Naive thymus-derived CD4-positive, alpha-beta T cell (primary cell): ENCODE results near the gene SRSF3. TPM values are rescaled to one million over a fixed set of nuclear protein-coding genes. Genes with fewer than 3 reads are reported as not detected.
"Not testable (repeated sequence)": the region's sequence is repeated elsewhere in the genome, so short reads cannot be mapped to it uniquely, and the experiment has no call there.

Experiments used
- ATAC-seq: fragments of 150-1000 bp; cut with Tn5 transposase; 2 replicates; pipeline ENCODE4 v1.10.0; 2021; ENCODE audit warnings: mild to moderate bottlenecking, moderate library complexity
- CTCF ChIA-PET: fragments of 350-600 bp; sonication (Branson Sonifier 250); formaldehyde crosslinking; loops from one replicate; lab custom pipeline; 2021; ENCODE audit warnings: antibody characterized with exemption; lab: Charles Lee
- POLR2A ChIA-PET: fragments of 350-600 bp; sonication (Branson Sonifier 250); formaldehyde crosslinking; loops from one replicate; lab custom pipeline; 2021; ENCODE audit warnings: antibody characterized with exemption, inconsistent platforms; lab: Charles Lee
- DNase-seq, 9 donors: peaks; one replicate each; pipeline versions ENCODE4 v3.0.0 to v3.0.0-alpha.2; 2020 to 2022; ENCODE audit warnings: mixed read lengths in 1 of 9
- H3K27ac ChIP-seq: one replicate; pipeline ENCODE4 v1.7.0; 2013; ENCODE audit warnings: mild to moderate bottlenecking, low read depth, low read length, moderate library complexity
- H3K27me3 ChIP-seq, 2 donors: one replicate each; pipeline ENCODE4 v1.7.0; 2013; ENCODE audit warnings: low read length in 2 of 2, mild to moderate bottlenecking in 2 of 2, moderate library complexity in 2 of 2; ENCODE audit not compliant: control insufficient read depth in 2 of 2, insufficient read depth in 2 of 2
- H3K36me3 ChIP-seq, 3 experiments: 1 replicate in 2 of 3; 2 replicates in 1 of 3; pipeline ENCODE4 v1.7.0; 2013; ENCODE audit warnings: low read length in 3 of 3, mild to moderate bottlenecking in 3 of 3, moderate library complexity in 1 of 3; ENCODE audit not compliant: insufficient read depth in 3 of 3, control insufficient read depth in 2 of 3
- H3K4me1 ChIP-seq, 2 donors: one replicate each; pipeline ENCODE4 v1.7.0; 2013; ENCODE audit warnings: low read length in 2 of 2, mild to moderate bottlenecking in 2 of 2, moderate library complexity in 1 of 2; ENCODE audit not compliant: control insufficient read depth in 2 of 2, insufficient read depth in 2 of 2
- H3K4me3 ChIP-seq: 2 replicates; pipeline ENCODE4 v1.7.0; 2013; ENCODE audit warnings: mild to moderate bottlenecking, low read length
- H3K9me3 ChIP-seq, 3 experiments: 1 replicate in 2 of 3; 2 replicates in 1 of 3; pipeline ENCODE4 v1.7.0; 2013; ENCODE audit warnings: low read length in 3 of 3; ENCODE audit not compliant: control insufficient read depth in 2 of 3
- H3K27ac Mint-ChIP-seq, 9 donors: one replicate each; pipeline ENCODE4 v1.8.0; 2020 to 2022; ENCODE audit warnings: mixed read lengths in 9 of 9, mild to moderate bottlenecking in 8 of 9, moderate library complexity in 5 of 9, inconsistent platforms in 2 of 9
- H3K27me3 Mint-ChIP-seq, 5 donors: one replicate each; pipeline ENCODE4 v1.8.0; 2021 to 2022; ENCODE audit warnings: mixed read lengths in 5 of 5, mild to moderate bottlenecking in 1 of 5
- H3K36me3 Mint-ChIP-seq, 5 donors: one replicate each; pipeline ENCODE4 v1.8.0; 2020 to 2022; ENCODE audit warnings: mixed read lengths in 5 of 5, mild to moderate bottlenecking in 3 of 5, inconsistent platforms in 1 of 5
- H3K4me1 Mint-ChIP-seq, 7 donors: one replicate each; pipeline ENCODE4 v1.8.0; 2020 to 2022; ENCODE audit warnings: mixed read lengths in 7 of 7, mild to moderate bottlenecking in 3 of 7, inconsistent platforms in 1 of 7
- H3K4me3 Mint-ChIP-seq, 10 donors: one replicate each; pipeline ENCODE4 v1.8.0; 2020 to 2022; ENCODE audit warnings: mild to moderate bottlenecking in 10 of 10, mixed read lengths in 10 of 10, moderate library complexity in 6 of 10, inconsistent platforms in 2 of 10
- H3K9me3 Mint-ChIP-seq, 11 donors: one replicate each; pipeline ENCODE4 v1.8.0; 2020 to 2022; ENCODE audit warnings: mixed read lengths in 11 of 11, mild to moderate bottlenecking in 4 of 11, inconsistent platforms in 1 of 11, moderate library complexity in 1 of 11
- intact Hi-C, 2 donors: fragments of 100-400 bp; cut with micrococcal nuclease; formaldehyde crosslinking; loops; one replicate each; pipeline ENCODE4 v1.15.1; 2023
- microRNA-seq: library from miRNA; unstranded; fragments of <30 nt; microRNA quantifications from one replicate; pipeline ENCODE4 v1.2.0, GENCODE V29; 2022; ENCODE audit warnings: borderline microRNAs expressed
- polyA plus RNA-seq, 2 donors: library from polyadenylated mRNA; unstranded; fragments of 300-500 nt; fragmentation: Illumina TruSeq; gene quantifications; one replicate each; pipeline ENCODE4 v1.2.3, GENCODE V29; 2021
- total RNA-seq, 6 experiments: library from RNA in 5 of 6; stranded (reverse) in 5 of 6; gene quantifications; 1 replicate in 5 of 6; 2 replicates in 1 of 6; pipeline ENCODE4 v1.2.3 and lab custom pipeline; 2021 to 2026

Gene SRSF3
- total and polyA plus RNA-seq, 7 experiments from 2014 or later, result 317 to 510 (median 403) TPM

GRCh38 chr6:36650848-36651478, 56.8 kb downstream of the SRSF3 start:
- ChIA-PET CTCF (interaction anchor here (0.6 kb wide), 1 partner anchor 192 kb away, joined by 3 read pairs; no protein-coding TSS in a partner anchor), POLR2A (no interaction called here)
- no peaks in the 10 kb centered on the region for H3K36me3 ChIP-seq
- no peak overlapping the region for H3K4me3 Mint-ChIP-seq
- peaks cover 0 to 12% (median 0%) of the 10 kb centered on the region in 7 donors for H3K4me1 Mint-ChIP-seq
- H3K9me3 Mint-ChIP-seq, result no peaks in the 10 kb centered on the region
- H3K36me3 Mint-ChIP-seq, result no peaks in the 10 kb centered on the region
- H3K27me3 ChIP-seq, result no peaks in the 10 kb centered on the region
- ATAC-seq (peak; percentile 52), DNase-seq (no peak)
- no peak overlapping the region for H3K27ac ChIP-seq
- H3K27me3 Mint-ChIP-seq, result peaks cover 4 to 63% (median 10%) of the 10 kb centered on the region in 5 donors
- no peaks in the 10 kb centered on the region for H3K9me3 ChIP-seq
- no peak overlapping the region for H3K4me3 ChIP-seq
- no peaks in the 10 kb centered on the region for H3K4me1 ChIP-seq
- H3K27ac Mint-ChIP-seq, result no peak overlapping the region
- intact Hi-C loops, result no loop called here

DNA sequence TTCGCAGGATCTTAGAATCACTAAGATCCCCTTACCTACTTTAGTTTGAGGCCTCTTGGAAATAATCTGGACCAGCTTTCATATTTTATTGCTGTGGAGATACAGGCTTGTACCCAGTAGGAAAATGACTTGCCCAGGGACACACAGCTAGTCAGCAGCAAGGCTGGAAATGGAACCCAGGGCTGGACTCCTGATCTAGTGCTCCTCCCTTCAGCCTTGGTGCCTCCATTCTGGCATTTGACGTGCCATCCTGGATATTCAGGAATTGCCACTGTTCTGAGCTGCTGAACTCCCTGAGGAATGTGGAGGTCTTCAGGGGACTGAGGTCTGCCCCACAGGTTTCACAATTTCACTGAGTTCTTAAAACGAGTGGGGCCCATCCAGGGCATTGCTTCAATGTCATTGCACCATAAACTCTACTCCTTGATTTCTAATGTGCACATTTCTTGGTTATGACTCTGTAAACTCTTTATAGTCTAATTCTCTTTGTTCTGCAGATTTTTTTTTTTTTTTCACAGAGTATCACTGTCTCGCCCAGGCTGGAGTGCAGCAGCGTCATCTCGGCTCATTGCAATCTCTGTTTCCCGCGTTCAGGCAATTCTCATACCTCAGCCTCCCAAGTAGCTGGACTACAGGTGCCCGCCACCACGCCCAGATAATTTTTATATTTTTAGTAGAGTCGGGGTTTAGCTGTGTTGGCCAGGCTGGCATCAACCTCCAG, 57.7 kb downstream of the SRSF3 start:
- H3K4me3 Mint-ChIP-seq, result no peak overlapping the region
- H3K9me3 Mint-ChIP-seq, result no peaks in the 10 kb centered on the region
- intact Hi-C loops, result no loop called here
- no peak overlapping the region for H3K27ac Mint-ChIP-seq
- H3K36me3 Mint-ChIP-seq, result no peaks in the 10 kb centered on the region
- Histone ChIP-seq H3K9me3 (no peaks in the 10 kb centered on the region), H3K27ac (no peak overlapping the region), H3K36me3 (no peaks in the 10 kb centered on the region), H3K4me3 (no peak overlapping the region), H3K4me1 (no peaks in the 10 kb centered on the region), H3K27me3 (no peaks in the 10 kb centered on the region)
- CTCF ChIA-PET, result interaction anchor here (0.6 kb wide), 1 partner anchor 192 kb away, joined by 3 read pairs; no protein-coding TSS in a partner anchor
- POLR2A ChIA-PET, result interaction anchor here (0.6 to 1.1 kb wide), 2 partner anchors 10 to 28 kb away, joined by 3 read pairs; no protein-coding TSS in a partner anchor
- H3K27me3 Mint-ChIP-seq, result peaks cover 4 to 65% (median 14%) of the 10 kb centered on the region in 5 donors
- ATAC-seq, result no peak
- peaks cover 0 to 15% (median 0%) of the 10 kb centered on the region in 7 donors for H3K4me1 Mint-ChIP-seq
- no peak for DNase-seq

DNA sequence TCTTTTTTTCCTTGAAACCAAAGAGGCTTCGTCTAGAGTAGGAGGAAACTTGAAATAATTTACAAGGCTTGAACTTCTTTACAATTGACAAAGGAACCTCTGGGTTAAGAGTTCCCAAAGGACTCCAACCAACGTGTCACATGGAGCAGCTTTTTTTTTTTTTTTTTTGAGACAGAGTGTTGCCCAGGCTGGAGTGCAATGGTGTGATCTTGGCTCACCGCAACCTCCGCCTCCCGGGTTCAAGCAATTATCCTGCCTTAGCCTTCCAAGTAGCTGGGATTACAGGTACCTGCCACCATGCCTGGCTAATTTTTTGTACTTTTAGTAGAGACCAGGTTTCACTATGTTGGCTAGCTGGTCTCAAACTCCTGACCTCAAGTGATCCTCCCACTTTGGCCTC, 60.3 kb downstream of the SRSF3 start:
- POLR2A ChIA-PET, H3K36me3 Mint-ChIP-seq, ATAC-seq, H3K4me3 Mint-ChIP-seq, H3K9me3 Mint-ChIP-seq, H3K27me3 ChIP-seq, H3K36me3 ChIP-seq, H3K4me3 ChIP-seq, H3K27ac ChIP-seq, H3K9me3 ChIP-seq, intact Hi-C loops, H3K27ac Mint-ChIP-seq, CTCF ChIA-PET, H3K4me1 ChIP-seq, DNase-seq: not testable (repeated sequence)
- Mint-ChIP-seq H3K4me1 (peaks cover 0 to 14% (median 0%) of the 10 kb centered on the region in 7 donors), H3K27me3 (peaks cover 5 to 82% (median 32%) of the 10 kb centered on the region in 5 donors)

Small RNA genes lying within 50 kb of the gene (microRNA-seq; reads per million reads assigned to microRNA genes)
- not detected for gene MIR3925

Other genes starting within 250 kb of the SRSF3 start
- gene ETV7, start 206.7 kb upstream of the SRSF3 start, total RNA-seq, result 10 to 100 TPM in 1 of 5 experiments, under 1 TPM in 2, not detected in 2; 0.32 to 12.5 (median 0.40) TPM
- gene ETV7, start 206.7 kb upstream of the SRSF3 start, polyA plus RNA-seq, result 1 to 10 TPM in 1 of 2 donors, under 1 TPM in 1; 0.79 to 1.1 TPM
- gene PXT1, start 151.5 kb upstream of the SRSF3 start, total RNA-seq, result under 1 TPM; 0.15 to 0.64 (median 0.32) TPM
- gene PXT1, start 151.5 kb upstream of the SRSF3 start, polyA plus RNA-seq, result not detected
- 10 to 100 TPM; 33.0 to 55.8 (median 33.2) TPM for gene KCTD20, start 151.4 kb upstream of the SRSF3 start, total RNA-seq
- 10 to 100 TPM; 27.7 to 29.8 TPM for gene KCTD20, start 151.4 kb upstream of the SRSF3 start, polyA plus RNA-seq
- 100 to 1,000 TPM in 2 of 5 experiments, 10 to 100 TPM in 3; 68.5 to 193 (median 95.0) TPM for gene STK38, start 46.9 kb upstream of the SRSF3 start, total RNA-seq
- gene STK38, start 46.9 kb upstream of the SRSF3 start, polyA plus RNA-seq, result 100 to 1,000 TPM in 1 of 2 donors, 10 to 100 TPM in 1; 56.6 to 123 TPM
- 100 to 1,000 TPM in 2 of 5 experiments, 10 to 100 TPM in 1, 1 to 10 TPM in 2; 1.5 to 156 (median 53.6) TPM for gene CDKN1A, start 84.4 kb downstream of the SRSF3 start, total RNA-seq
- gene CDKN1A, start 84.4 kb downstream of the SRSF3 start, polyA plus RNA-seq, result under 1 TPM; 0.08 to 0.19 TPM
- gene RAB44, start 103.5 kb downstream of the SRSF3 start, total RNA-seq, result 10 to 100 TPM in 1 of 5 experiments, 1 to 10 TPM in 1, under 1 TPM in 1, not detected in 2; 0.07 to 10.1 (median 1.8) TPM
- not detected for gene RAB44, start 103.5 kb downstream of the SRSF3 start, polyA plus RNA-seq
- 1 to 10 TPM in 3 of 5 experiments, under 1 TPM in 1, not detected in 1; 0.27 to 5.1 (median 2.4) TPM for gene CPNE5, start 245.1 kb downstream of the SRSF3 start, total RNA-seq
- under 1 TPM; 0.09 to 0.52 TPM for gene CPNE5, start 245.1 kb downstream of the SRSF3 start, polyA plus RNA-seq